Stimulated activated naive CD4-positive, alpha-beta T cell treated with Interleukin-2 at 50 U/mL for 16 hours (primary cell): ENCODE data around the gene RNU2-1.
"Not testable (repeated sequence)": the region's sequence is repeated elsewhere in the genome, so short reads cannot be mapped to it uniquely, and the experiment has no call there.

Experiments used
- DNase-seq: peaks from one replicate; lab custom pipeline; 2025; lab: John Stamatoyannopoulos, UW

RNU2-1 gene

DNA sequence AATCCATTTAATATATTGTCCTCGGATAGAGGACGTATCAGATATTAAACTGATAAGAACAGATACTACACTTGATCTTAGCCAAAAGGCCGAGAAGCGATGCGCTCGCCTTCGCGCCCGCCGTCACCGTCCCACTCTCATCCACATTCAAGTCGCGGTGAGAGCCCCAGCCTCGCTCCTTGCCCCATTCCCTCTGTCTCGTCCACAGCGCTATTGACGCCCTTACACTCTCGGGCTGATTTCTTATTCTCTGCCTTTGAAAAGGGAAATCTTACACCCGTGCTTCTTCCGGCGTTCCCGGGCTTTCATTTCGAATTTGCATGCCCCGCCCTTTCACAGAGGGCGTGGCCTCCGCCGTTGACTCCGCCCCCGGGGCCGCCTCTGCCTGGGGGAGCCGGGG, at the start of gene RNU2-1:
Gene RNU2-1, minus strand, starts transcription at position 101 of the 400 bp plus-strand sequence.
- not testable (repeated sequence) for DNase-seq

GRCh38 chr17:43272914-43273313, 39.1 kb upstream of the RNU2-1 start:
- DNase-seq: not testable (repeated sequence)

- not testable (repeated sequence) for DNase-seq
These were observed 38.7 kb upstream of the RNU2-1 start for GRCh38 chr17:43272483-43272882.

GRCh38 chr17:43270552-43271504, 37.1 kb upstream of the RNU2-1 start:
- DNase-seq: not testable (repeated sequence)

- DNase-seq: not testable (repeated sequence)
These were observed 12.7 kb upstream of the RNU2-1 start for GRCh38 chr17:43246456-43246855.

- DNase-seq: not testable (repeated sequence)
These were observed 7.0 kb upstream of the RNU2-1 start for GRCh38 chr17:43240596-43241352.

DNA sequence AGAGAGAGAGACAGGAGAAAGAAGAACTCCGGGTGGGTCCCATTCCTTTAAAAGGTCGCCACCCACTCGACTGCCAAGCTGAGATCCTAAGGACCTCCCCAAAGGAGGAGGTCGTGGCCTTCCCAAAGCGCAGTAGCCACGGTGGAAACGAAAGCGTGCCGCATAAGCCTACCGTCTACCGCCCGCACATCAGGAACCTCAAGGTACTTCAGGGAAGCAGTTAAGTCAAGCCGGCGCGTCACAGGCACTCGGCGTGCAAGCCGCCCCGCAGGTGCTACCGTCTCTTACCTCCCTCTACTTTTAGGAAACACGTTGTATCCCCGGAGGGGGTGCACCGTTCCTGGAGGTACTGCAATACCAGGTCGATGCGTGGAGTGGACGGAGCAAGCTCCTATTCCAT, 5.8 kb upstream of the RNU2-1 start:
- not testable (repeated sequence) for DNase-seq

DNA sequence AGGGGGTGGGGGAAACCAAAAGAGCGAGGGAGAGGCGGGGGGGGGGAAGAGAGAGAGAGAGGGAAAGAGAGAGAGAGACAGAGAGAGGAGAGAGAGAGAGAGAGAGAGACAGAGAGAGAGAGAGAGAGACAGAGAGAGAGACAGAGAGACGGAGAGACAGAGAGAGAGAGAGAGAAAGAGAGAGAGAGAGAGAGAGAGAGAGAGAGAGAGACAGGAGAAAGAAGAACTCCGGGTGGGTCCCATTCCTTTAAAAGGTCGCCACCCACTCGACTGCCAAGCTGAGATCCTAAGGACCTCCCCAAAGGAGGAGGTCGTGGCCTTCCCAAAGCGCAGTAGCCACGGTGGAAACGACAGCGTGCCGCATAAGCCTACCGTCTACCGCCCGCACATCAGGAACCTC, 514 bp downstream of the RNU2-1 start:
- not testable (repeated sequence) for DNase-seq

- not testable (repeated sequence) for DNase-seq
These were observed 1.6 kb downstream of the RNU2-1 start for GRCh38 chr17:43232021-43232699.

- not testable (repeated sequence) for DNase-seq
These were observed 2.4 kb downstream of the RNU2-1 start for GRCh38 chr17:43231205-43232020.

DNA sequence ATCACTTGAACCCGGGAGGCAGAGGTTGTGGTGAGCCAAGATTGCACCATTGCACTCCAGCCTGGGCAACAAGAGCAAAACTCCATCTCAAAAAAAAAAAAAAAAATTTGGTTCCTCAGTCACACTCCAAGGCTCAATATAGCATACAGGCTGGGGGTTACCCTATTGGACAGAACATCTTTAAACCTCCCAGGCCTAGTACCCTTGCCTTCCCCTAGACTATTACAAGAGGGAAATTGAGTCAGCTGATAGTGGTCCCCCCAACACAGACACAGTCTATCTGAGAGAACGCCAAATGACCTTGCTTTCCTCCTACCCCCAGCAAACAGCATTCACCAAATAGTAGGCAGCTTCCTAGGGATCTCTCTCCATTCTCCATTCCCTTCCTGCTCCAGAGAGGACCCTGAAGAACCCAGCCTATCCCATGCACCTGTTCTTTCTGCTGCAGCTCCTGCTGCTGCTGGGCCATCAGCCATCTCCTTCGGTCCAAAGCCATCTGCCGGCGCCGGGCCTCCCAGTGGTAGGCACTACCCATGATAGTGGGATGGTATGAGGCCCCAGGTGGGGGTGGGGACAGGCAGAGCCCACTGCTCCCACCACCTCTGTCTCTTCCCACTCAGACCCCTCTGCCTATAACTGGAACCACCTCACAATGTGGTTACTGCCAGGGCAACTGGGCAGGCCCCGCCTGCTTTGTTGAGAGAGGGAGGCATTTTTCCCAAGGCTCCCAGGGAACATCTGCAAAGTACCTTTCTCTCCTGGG, 5.6 kb downstream of the RNU2-1 start, which contains the start of gene CCDC200:
Gene CCDC200, minus strand, starts transcription at position 604 of the 763 bp plus-strand sequence. Its CDS starts 69 bp downstream, at position 535.
- not testable (repeated sequence) for DNase-seq

- no peak for DNase-seq
These were observed 7.4 kb downstream of the RNU2-1 start for GRCh38 chr17:43226393-43226792.

GRCh38 chr17:43224146-43224705, 9.6 kb downstream of the RNU2-1 start:
- DNase-seq: no peak

- DNase-seq: no peak
These were observed 13.2 kb downstream of the RNU2-1 start for GRCh38 chr17:43220511-43221125.

- DNase-seq: no peak
These were observed 13.9 kb downstream of the RNU2-1 start for GRCh38 chr17:43219746-43220380.

DNA sequence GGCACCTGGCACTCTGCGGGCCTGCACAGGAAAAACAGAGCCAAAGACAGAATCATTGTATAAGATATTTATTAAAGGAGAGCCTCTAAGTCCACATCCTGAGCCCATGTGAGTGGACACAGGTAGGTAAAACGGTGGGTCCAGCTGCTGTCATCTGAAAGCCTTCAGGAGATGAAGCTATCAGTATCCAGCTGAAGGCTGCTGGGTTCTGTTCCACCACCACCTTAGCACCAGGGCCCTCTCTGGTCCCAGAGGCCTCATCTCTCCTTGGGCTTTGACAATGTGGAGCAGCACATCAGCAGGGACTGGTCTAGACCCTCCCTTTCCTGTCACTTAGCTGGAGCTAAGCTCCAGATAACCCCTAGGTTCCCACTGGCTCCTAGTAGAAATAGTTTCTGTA, 14.8 kb downstream of the RNU2-1 start:
- DNase-seq: no peak

DNA sequence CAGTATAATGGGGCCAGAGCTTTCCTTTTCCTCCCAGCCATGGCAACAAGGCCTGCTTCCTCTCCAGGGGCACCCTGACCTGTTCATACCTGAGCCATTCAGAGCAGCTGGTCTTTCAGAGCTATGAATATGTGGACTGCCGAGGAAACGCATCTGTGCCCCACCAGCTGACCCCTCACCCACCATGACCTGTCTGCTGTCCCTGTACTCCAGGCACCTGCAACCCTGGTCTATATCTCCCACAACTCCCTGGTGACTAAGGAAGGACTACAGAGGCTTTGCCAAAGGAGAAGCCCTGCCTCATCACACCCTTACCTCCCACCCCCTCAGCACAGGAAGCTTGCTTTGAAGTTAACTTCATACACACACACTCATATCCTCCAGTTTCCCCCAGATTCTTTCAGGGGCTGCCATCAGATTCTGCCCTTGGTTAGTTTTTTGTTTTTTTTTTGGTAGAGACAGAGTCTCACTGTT, 16.1 kb downstream of the RNU2-1 start:
- DNase-seq: no peak

GRCh38 chr17:43216762-43217613, 16.8 kb downstream of the RNU2-1 start:
- no peak for DNase-seq
